Stimulated activated CD4-positive, alpha-beta T cell treated with anti-CD3 and anti-CD28 coated beads, Interleukin-1b, Interleukin-23, amount 100 ng/mL, for 24 hours (primary cell): ENCODE measurements around the gene PPM1H.
"Not testable (repeated sequence)": the region's sequence is repeated elsewhere in the genome, so short reads cannot be mapped to it uniquely, and the experiment has no call there.

ENCODE experiments used
- DNase-seq, 4 experiments: peaks; one replicate each; pipeline ENCODE4 v3.0.0-alpha.2; 2020; ENCODE audit warnings: low read depth in 4 of 4, low spot score in 1 of 4

The PPM1H gene

DNA sequence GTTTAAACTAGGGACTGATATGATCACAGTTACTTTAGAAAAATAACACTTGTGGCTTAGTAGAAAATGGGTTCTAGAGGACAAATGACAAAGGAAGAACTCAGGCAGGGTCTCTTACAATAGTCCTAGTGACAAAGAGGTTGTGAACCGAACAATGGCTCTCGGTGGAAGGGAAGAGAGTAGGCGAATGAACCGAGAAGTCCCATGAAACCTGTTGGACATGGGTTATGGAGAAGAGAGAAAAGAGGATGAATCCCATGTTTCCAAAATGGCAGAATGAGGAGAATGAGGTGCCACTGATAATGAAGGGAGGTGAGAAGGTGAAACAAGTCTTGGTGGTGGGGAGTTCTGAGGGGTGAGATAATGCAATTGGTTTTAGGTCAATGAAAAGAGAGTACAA is 94.1 kb downstream of the PPM1H start:
- DNase-seq = no peak

GRCh38 chr12:62839869-62840660 is 94.9 kb downstream of the PPM1H start:
- DNase-seq = no peak

GRCh38 chr12:62834971-62835547 is 99.9 kb downstream of the PPM1H start:
- DNase-seq = no peak

DNA sequence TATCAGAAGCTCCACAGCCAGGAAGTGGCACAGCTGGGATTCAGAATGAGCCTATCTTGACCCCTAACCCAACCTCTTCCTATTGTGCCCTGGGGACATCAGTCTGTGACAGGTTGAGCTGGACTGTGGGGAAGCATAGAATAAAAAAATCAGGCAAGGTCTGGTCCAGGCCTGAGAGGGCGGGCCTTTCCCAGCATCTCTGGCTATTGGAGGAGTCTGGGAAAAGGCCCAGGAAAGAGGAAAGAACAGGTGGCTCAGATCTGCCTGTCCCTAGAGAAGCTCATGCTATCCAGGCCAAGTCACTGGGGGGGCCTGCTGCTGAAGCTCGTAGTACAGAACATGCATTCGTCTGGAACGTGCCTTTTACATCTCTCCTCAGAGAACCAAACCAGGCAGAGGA is 100.5 kb downstream of the PPM1H start:
- DNase-seq = no peak

DNA sequence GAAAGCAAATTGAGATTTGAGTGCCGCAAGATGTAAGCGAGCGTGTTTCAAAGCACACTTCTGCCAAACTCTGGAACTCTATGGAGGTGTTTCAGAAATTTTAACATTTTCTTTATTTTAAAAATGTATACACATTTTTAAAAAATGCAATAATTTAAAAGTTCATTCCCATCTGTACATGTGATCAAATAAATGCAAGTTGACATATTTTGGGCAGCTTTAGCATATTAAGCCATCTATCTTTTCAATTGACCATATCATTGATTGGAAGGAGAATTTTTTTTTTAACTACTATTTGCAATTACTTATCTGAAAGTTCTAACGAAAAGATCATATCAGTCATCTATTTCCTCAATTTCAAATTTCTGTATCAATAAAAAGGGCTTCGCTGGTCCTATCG is 101.3 kb downstream of the PPM1H start:
- no peak for DNase-seq

- DNase-seq = no peak
Observed at GRCh38 chr12:62832558-62832957, 102.4 kb downstream of the PPM1H start.

- no peak for DNase-seq
Observed at GRCh38 chr12:62832027-62832426, 102.9 kb downstream of the PPM1H start.

- no peak for DNase-seq
Observed at GRCh38 chr12:62827855-62828254, 107.1 kb downstream of the PPM1H start.

DNA sequence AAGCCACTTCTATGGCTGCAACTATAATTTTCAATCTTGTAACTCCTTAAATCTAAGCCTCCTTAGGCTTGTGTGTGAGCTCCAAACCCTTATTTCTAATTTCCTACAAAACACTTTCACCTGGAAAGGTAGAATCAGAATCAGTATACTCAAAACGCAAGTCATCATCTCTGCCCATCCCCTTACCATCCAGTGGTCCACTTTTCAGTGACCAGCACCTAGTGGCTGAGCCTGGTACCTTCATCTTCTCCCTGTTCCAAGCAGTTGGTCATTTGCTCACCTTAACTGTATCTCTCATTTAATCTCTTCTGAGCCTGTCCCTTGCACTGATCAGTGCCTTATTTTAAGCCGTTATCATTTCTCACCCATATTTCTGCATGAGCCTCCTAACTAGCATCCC is 107.9 kb downstream of the PPM1H start:
- DNase-seq = no peak

GRCh38 chr12:62817556-62818271 is 117.2 kb downstream of the PPM1H start:
- DNase-seq = no peak

- DNase-seq = no peak
Observed at GRCh38 chr12:62814243-62814642, 120.7 kb downstream of the PPM1H start.

- DNase-seq = peak in 3 of 4 experiments; percentile 10 to 16 (median 14)
Observed at GRCh38 chr12:62813031-62813829, 121.7 kb downstream of the PPM1H start.

GRCh38 chr12:62811481-62811880 is 123.5 kb downstream of the PPM1H start:
- DNase-seq = not testable (repeated sequence)

DNA sequence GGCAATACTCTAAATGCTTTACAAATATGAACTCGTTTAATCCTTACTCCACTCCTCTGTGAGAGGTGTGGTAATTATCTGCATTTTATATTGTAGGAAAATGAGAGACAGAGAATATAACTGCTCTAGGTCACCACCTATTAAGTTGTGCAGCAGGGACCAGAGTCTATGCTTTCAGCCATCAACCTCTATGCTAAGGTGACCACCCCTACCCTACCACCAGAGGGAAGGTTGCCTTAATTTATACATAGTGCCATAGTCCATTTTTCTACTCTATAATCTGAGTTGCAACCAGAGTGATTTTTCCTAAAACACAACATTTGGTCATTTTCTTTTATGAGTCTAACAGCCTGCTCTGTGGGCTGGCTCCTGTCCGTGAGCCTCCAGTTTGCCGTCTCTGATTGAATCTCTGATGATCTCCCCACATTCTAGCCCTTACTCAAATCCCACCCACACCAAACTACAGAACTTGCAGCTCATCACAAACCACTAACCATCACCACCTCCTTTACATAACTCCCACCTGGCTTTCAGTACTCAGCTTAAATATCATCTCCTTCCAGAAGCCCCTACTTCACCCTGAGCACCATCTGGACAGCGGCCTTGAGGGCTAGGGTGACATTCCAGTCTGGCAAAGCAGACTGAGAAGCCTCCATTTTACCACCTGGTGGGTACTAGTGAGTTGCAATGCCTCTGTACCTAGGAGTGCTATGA is 126.6 kb downstream of the PPM1H start:
- DNase-seq = no peak

DNA sequence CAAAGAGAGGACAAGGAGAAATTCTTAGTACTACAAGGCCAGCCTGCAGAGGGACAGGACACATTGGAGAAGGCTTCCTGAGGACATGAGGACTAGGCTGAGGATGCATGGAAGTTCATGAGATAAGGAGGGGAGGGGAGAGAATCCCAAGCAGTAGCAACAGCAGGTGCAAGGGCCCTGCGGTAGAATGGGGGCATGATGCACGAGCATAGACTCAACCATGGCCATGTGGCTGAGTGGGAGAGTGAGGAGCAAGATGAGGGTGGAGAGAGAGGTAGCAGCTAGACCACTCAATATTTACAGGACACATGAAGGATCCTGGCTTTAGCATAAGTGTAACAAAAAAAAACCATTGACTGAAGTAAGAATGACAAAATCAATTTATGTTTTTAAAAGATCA is 128.1 kb downstream of the PPM1H start:
- no peak for DNase-seq

DNA sequence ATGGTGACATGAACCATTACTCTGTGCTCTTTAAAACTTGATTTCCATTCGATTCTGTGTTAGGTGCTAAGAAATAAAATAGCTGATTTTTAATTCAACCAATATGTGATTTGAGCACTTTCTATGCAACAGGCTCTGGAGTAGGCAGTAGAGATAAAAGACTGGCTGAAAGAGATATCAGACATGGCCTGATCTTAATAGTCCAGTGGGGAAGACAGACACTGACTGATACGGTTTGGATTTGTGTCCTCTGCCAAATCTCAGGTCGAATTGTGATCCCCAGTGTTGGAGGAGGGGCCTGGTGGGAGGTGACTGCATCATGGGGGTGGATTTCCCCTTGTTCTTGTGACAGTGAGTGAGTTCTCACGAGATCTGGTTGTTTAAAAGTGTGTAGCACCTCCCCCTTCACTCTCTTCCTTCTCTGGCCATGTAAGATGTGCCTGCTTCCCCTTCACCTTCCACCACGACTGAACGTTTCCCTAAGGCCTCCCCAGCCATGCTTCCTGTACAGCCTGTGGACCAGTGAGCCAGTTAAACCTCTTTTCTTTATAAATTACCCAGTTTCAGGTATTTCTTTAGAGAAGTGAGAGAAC is 128.6 kb downstream of the PPM1H start:
- no peak for DNase-seq

DNA sequence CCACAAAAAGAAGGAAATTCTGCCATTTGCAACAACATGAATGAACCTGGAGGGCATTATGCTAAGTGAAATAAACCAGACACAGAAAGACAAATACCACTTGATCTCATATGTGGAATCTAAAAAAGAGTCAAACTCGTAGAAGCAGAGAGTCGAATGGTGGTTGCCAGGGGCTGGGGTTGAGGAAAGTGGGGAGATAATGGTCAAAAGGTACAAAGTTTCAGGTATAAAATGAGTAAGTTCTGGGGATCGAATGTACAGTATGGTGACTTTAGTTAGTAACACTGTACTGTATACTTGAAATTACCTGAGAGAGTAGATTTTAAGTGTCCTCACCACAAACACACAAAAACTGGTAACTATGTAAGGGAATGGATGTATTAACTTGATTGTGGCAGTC is 129.4 kb downstream of the PPM1H start:
- no peak for DNase-seq

DNA sequence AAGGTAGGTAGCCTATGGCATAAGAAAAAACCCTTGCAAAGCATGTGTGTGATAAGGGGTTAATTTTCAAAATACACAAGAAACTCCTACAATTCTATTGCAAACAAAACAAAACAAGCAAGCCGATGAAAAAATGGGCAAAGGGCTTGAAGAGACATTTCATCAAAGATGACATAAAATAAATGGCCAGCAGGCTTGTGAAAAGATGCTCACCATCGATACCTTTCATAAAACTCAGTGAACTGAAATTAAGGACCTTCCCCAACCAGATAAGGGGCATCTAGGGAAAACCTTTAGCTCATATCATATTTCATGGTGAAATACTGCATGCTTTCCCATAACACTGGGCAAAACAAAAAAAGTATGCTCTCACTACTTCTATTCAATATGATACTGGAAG is 131.2 kb downstream of the PPM1H start:
- DNase-seq = no peak

- no peak for DNase-seq
Observed at GRCh38 chr12:62802984-62803383, 132.0 kb downstream of the PPM1H start.

DNA sequence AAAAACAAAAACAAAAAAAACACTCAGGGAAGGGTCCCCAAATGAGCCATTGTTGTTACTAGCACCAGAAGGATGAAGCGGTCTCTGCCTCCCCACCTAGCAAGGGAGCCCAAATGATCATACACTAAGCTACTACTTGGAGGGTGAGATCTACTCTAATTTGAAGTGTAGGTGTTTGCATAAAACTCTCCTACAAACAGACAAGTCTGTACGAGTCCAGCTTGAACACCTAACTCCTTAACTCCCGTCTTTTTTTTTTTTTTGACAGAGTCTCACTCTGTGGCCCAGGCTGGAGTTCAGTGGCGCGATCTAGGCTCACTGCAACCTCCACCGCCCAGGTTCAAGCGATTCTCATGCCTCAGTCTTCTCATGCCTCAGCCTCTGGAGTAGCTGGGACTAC is 132.6 kb downstream of the PPM1H start:
- no peak for DNase-seq
